ENCODE data around the gene SEMA7A.

SEMA7A gene

DNA sequence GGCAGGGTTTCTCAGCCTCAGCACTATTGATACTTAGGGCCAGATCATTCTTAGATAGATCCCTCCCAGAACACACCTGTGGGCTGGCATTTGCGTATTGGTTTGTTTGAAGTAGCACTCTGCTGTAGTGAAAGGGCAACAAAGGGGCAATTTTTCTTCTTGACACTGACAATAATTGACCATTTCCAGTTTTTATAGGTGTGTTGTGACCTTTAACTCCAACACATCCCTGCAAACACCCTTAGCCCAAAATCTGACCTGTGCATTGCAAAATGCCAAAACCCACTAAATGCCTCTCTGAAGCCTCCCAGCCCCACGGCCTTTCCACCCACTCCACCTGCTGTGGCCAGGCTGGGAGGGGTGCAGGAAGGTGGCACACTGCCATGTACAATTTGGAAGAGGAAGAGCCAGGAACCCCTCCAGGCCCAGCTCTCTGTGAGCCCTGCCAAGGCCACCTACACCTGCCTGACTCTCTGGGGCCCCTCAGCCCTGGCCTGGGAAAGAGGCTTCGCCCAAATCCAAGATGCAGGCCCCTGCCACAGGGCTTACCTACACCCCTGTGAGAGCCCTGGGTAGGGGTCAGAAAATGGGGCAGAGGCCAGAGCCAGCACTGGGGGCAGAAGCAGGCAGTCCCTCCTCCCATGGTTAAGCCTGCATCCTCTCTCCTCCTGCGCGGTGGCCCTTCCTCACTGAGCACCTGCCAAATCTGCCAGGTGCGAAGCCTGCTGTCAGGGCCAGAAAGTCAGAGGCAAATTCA lies 56.8 kb downstream of the SEMA7A start:
- H3K4me3 ChIP-seq (IDR thresholded peaks at IDR 0.05; ENCODE audit: insufficient read depth, low read depth, low read length) = no peak overlapping the region
- H3K9ac ChIP-seq = no peak overlapping the region
- H4K20me1 ChIP-seq (ENCODE audit: insufficient read depth) = no peaks in the 10 kb centered on the region
- no peaks in the 10 kb centered on the region for H3K36me3 ChIP-seq (ENCODE audit: insufficient read depth)
- no peaks in the 10 kb centered on the region; the same call in 1 of the 2 replicates for H3K27me3 ChIP-seq (ENCODE audit: insufficient read depth, low read depth)
- no peak overlapping the region for H3K27ac ChIP-seq
- no peaks in the 10 kb centered on the region for H3K79me2 ChIP-seq (ENCODE audit: insufficient read depth, low read depth)
- peaks cover 14% of the 10 kb centered on the region for H3K4me1 ChIP-seq (ENCODE audit: low read depth, poor library complexity, severe bottlenecking)
- H2AFZ ChIP-seq (ENCODE audit: low read depth) = no peak overlapping the region
- TF ChIP-seq, protein P1, sequence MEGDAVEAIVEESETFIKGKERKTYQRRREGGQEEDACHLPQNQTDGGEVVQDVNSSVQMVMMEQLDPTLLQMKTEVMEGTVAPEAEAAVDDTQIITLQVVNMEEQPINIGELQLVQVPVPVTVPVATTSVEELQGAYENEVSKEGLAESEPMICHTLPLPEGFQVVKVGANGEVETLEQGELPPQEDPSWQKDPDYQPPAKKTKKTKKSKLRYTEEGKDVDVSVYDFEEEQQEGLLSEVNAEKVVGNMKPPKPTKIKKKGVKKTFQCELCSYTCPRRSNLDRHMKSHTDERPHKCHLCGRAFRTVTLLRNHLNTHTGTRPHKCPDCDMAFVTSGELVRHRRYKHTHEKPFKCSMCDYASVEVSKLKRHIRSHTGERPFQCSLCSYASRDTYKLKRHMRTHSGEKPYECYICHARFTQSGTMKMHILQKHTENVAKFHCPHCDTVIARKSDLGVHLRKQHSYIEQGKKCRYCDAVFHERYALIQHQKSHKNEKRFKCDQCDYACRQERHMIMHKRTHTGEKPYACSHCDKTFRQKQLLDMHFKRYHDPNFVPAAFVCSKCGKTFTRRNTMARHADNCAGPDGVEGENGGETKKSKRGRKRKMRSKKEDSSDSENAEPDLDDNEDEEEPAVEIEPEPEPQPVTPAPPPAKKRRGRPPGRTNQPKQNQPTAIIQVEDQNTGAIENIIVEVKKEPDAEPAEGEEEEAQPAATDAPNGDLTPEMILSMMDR (conservative IDR thresholded peaks at IDR 0.05; ENCODE audit: low read depth, low read length) = no peak
- H3K4me2 ChIP-seq = no peak overlapping the region

DNA sequence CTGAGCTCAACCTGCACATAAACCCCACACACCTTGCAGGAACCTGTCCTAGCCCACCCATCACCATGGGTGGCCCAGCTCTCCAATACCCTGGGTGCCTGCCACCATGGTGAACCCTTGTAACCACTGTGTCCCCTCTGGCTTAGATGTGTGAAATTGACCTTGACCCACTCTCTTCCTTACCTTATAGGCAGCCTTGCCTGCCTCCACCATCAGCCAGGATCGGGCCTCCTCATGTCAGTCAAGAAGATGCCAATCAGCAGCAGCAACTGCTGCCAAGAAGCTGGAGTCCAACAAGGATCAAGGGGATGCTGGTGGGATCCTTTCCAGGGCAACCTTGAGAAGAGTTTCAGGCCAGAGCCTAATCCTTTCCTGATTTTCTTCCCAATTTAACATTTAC lies 57.5 kb downstream of the SEMA7A start:
- Histone ChIP-seq H3K27me3 (ENCODE audit: insufficient read depth, low read depth) (peaks cover 2% of the 10 kb centered on the region; the same call in 1 of the 2 replicates), H3K9ac (no peak overlapping the region), H3K4me1 (ENCODE audit: low read depth, poor library complexity, severe bottlenecking) (peaks cover 14% of the 10 kb centered on the region), H3K4me2 (no peak overlapping the region), H3K36me3 (ENCODE audit: insufficient read depth) (no peaks in the 10 kb centered on the region), H4K20me1 (ENCODE audit: insufficient read depth) (no peaks in the 10 kb centered on the region), H3K4me3 (IDR thresholded peaks at IDR 0.05; ENCODE audit: insufficient read depth, low read depth, low read length) (no peak overlapping the region), H3K27ac (no peak overlapping the region), H3K79me2 (ENCODE audit: insufficient read depth, low read depth) (no peaks in the 10 kb centered on the region), H2AFZ (ENCODE audit: low read depth) (no peak overlapping the region)
- TF ChIP-seq, protein P1 (conservative IDR thresholded peaks at IDR 0.05; ENCODE audit: low read depth, low read length) = no peak

DNA sequence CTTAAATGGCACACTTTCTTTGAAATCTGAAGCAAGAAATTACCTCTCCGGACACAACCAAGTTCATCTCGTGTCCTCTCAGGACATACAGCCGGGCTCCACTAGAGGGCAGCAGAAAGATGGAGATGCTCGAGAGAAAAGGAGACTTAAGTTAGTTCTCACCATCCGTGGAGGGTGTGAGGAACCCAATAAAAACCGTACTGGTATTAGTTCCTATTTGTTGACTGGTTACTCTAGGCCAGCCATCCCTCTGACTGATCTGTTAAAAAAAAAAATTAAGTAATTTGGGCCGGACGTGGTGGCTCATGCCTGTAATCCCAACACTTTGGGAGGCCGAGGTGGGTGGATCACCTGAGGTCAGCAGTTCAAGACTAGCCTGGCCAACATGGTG lies 58.5 kb downstream of the SEMA7A start:
- Histone ChIP-seq H3K9ac (no peak overlapping the region), H4K20me1 (ENCODE audit: insufficient read depth) (no peaks in the 10 kb centered on the region), H2AFZ (ENCODE audit: low read depth) (peak overlapping the region; percentile 93), H3K27me3 (ENCODE audit: insufficient read depth, low read depth) (peaks cover 11% of the 10 kb centered on the region; the same call in 1 of the 2 replicates), H3K36me3 (ENCODE audit: insufficient read depth) (no peaks in the 10 kb centered on the region), H3K4me3 (IDR thresholded peaks at IDR 0.05; ENCODE audit: insufficient read depth, low read depth, low read length) (no peak overlapping the region), H3K4me1 (ENCODE audit: low read depth, poor library complexity, severe bottlenecking) (peaks cover 14% of the 10 kb centered on the region), H3K79me2 (ENCODE audit: insufficient read depth, low read depth) (no peaks in the 10 kb centered on the region), H3K27ac (no peak overlapping the region), H3K4me2 (peak overlapping the region; percentile 80)
- TF ChIP-seq, protein P1 (conservative IDR thresholded peaks at IDR 0.05; ENCODE audit: low read depth, low read length) = peak; percentile 80; the same call in 1 of the 2 replicates

DNA sequence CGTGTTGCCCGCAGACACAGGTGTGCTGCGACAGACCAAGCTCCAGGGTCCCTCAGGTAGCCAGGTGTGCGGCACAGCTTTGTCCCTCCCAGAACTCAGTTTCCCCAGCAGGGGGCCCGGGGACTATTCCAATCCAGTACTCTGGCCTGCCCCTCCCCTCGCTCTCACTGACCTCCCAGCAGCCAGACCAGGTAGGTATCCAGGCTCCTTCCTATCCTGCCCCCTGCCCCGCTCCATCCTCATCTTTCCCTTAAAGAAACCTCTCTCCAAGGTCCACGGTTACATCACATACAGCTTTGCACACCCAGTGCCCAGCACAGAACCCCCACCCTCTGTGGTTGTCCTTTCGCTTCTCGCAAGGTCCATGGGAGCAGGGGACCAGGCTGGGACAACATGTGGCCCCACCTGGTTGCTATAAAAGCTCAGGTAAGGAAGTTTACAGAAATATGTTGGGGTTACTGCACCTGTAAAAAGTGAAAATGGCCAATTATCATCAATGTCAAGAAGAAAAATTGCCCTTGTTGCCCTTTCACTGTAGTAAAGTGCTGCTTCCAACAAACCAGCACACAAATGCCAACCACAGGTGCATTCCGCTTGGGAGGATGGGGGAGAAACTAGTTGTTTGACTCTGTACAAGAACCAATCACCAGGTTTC lies 59.0 kb downstream of the SEMA7A start:
- Histone ChIP-seq H4K20me1 (ENCODE audit: insufficient read depth) (no peaks in the 10 kb centered on the region), H3K4me2 (peak overlapping the region; percentile 80), H3K79me2 (ENCODE audit: insufficient read depth, low read depth) (no peaks in the 10 kb centered on the region), H3K36me3 (ENCODE audit: insufficient read depth) (no peaks in the 10 kb centered on the region), H3K4me3 (IDR thresholded peaks at IDR 0.05; ENCODE audit: insufficient read depth, low read depth, low read length) (no peak overlapping the region), H3K4me1 (ENCODE audit: low read depth, poor library complexity, severe bottlenecking) (peaks cover 14% of the 10 kb centered on the region), H3K9ac (no peak overlapping the region), H2AFZ (ENCODE audit: low read depth) (peak overlapping the region; percentile 93), H3K27me3 (ENCODE audit: insufficient read depth, low read depth) (peaks cover 12% of the 10 kb centered on the region; the same call in 1 of the 2 replicates), H3K27ac (no peak overlapping the region)
- TF ChIP-seq, protein P1 (conservative IDR thresholded peaks at IDR 0.05; ENCODE audit: low read depth, low read length) = no peak
